Activated CD4-positive, alpha-beta memory T cell treated with anti-CD3 and anti-CD28 coated beads, Interleukin-2, amount 10 ng/mL, durations not matched to agents 7 days and 5 days (primary cell): ENCODE data around the gene TPBGL. TPM values are rescaled to one million over a fixed set of nuclear protein-coding genes. Genes with fewer than 3 reads are reported as not detected.

Source experiments
- CTCF ChIA-PET: fragments of 350-600 bp; sonication (Branson Sonifier 250); formaldehyde crosslinking; loops from one replicate; lab custom pipeline; 2021; ENCODE audit warnings: antibody characterized with exemption, inconsistent platforms; lab: Charles Lee
- POLR2A ChIA-PET: fragments of 350-600 bp; sonication (Branson Sonifier 250); formaldehyde crosslinking; loops from one replicate; lab custom pipeline; 2021; ENCODE audit warnings: antibody characterized with exemption; lab: Charles Lee
- DNase-seq: peaks from one replicate; pipeline ENCODE4 v3.0.0-alpha.2; 2020
- H3K27ac Mint-ChIP-seq: one replicate; pipeline ENCODE4 v1.8.0; 2021; ENCODE audit warnings: mild to moderate bottlenecking, mixed read lengths
- H3K27me3 Mint-ChIP-seq: one replicate; pipeline ENCODE4 v1.8.0; 2021; ENCODE audit warnings: mixed read lengths
- H3K36me3 Mint-ChIP-seq: one replicate; pipeline ENCODE4 v1.8.0; 2021; ENCODE audit warnings: low read depth, mixed read lengths
- H3K4me1 Mint-ChIP-seq: one replicate; pipeline ENCODE4 v1.8.0; 2021; ENCODE audit warnings: mixed read lengths
- H3K4me3 Mint-ChIP-seq: one replicate; pipeline ENCODE4 v1.8.0; 2021; ENCODE audit warnings: mild to moderate bottlenecking, mixed read lengths
- H3K9me3 Mint-ChIP-seq: one replicate; pipeline ENCODE4 v1.8.0; 2021; ENCODE audit warnings: mixed read lengths
- total RNA-seq, 2 experiments: library from RNA; stranded (reverse); gene quantifications; one replicate each; pipeline ENCODE4 v1.2.3, GENCODE V29; 2021

TPBGL gene
- total RNA-seq, 2 experiments from 2014 or later, result 0.28 to 0.38 TPM

- no peak overlapping the region for H3K27ac Mint-ChIP-seq
- DNase-seq, result no peak
- ChIA-PET POLR2A (no interaction called here), CTCF (interaction anchor here (15.0 kb wide), 1 partner anchor 58 kb away, joined by 581 read pairs; no protein-coding TSS in a partner anchor)
- no peaks in the 10 kb centered on the region for H3K36me3 Mint-ChIP-seq
- H3K9me3 Mint-ChIP-seq, result no peaks in the 10 kb centered on the region
- peaks cover 8% of the 10 kb centered on the region for H3K27me3 Mint-ChIP-seq
- no peak overlapping the region for H3K4me3 Mint-ChIP-seq
- H3K4me1 Mint-ChIP-seq, result no peaks in the 10 kb centered on the region
Observed at GRCh38 chr11:75200531-75200930, 40.0 kb upstream of the TPBGL start.

GRCh38 chr11:75201771-75202170 lies 38.8 kb upstream of the TPBGL start:
- no peaks in the 10 kb centered on the region for H3K4me1 Mint-ChIP-seq
- CTCF ChIA-PET, result interaction anchor here (0.6 to 15.0 kb wide), 3 partner anchors 36 to 271 kb away, joined by 3 to 581 read pairs (median 36); no protein-coding TSS in a partner anchor
- no peaks in the 10 kb centered on the region for H3K9me3 Mint-ChIP-seq
- H3K27me3 Mint-ChIP-seq, result peaks cover 7% of the 10 kb centered on the region
- H3K36me3 Mint-ChIP-seq, result no peaks in the 10 kb centered on the region
- POLR2A ChIA-PET, result no interaction called here
- H3K27ac Mint-ChIP-seq, result no peak overlapping the region
- DNase-seq, result no peak
- no peak overlapping the region for H3K4me3 Mint-ChIP-seq

- H3K27me3 Mint-ChIP-seq, result peaks cover 9% of the 10 kb centered on the region
- DNase-seq, result no peak
- H3K9me3 Mint-ChIP-seq, result no peaks in the 10 kb centered on the region
- ChIA-PET POLR2A (no interaction called here), CTCF (interaction anchor here (0.6 to 15.0 kb wide), 4 partner anchors 37 to 271 kb away, joined by 3 to 581 read pairs (median 20); no protein-coding TSS in a partner anchor)
- no peaks in the 10 kb centered on the region for H3K36me3 Mint-ChIP-seq
- H3K4me1 Mint-ChIP-seq, result no peaks in the 10 kb centered on the region
- no peak overlapping the region for H3K4me3 Mint-ChIP-seq
- H3K27ac Mint-ChIP-seq, result no peak overlapping the region
Observed at GRCh38 chr11:75202195-75202594, 38.4 kb upstream of the TPBGL start.

GRCh38 chr11:75203138-75203537 lies 37.4 kb upstream of the TPBGL start:
- Mint-ChIP-seq H3K9me3 (no peaks in the 10 kb centered on the region), H3K27ac (no peak overlapping the region), H3K27me3 (peaks cover 11% of the 10 kb centered on the region), H3K4me3 (no peak overlapping the region), H3K36me3 (no peaks in the 10 kb centered on the region), H3K4me1 (no peaks in the 10 kb centered on the region)
- DNase-seq, result no peak
- POLR2A ChIA-PET, result no interaction called here
- CTCF ChIA-PET, result interaction anchor here (1.2 to 15.0 kb wide), 4 partner anchors 45 to 272 kb away, joined by 4 to 581 read pairs (median 24); no protein-coding TSS in a partner anchor

- H3K27me3 Mint-ChIP-seq, result peaks cover 10% of the 10 kb centered on the region
- no peaks in the 10 kb centered on the region for H3K9me3 Mint-ChIP-seq
- no peak overlapping the region for H3K4me3 Mint-ChIP-seq
- no peak overlapping the region for H3K27ac Mint-ChIP-seq
- ChIA-PET POLR2A (no interaction called here), CTCF (interaction anchor here (1.2 to 15.0 kb wide), 5 partner anchors 38 to 273 kb away, joined by 4 to 581 read pairs (median 25); partner anchors contain the start of gene TPBGL)
- DNase-seq, result no peak
- H3K4me1 Mint-ChIP-seq, result no peaks in the 10 kb centered on the region
- H3K36me3 Mint-ChIP-seq, result no peaks in the 10 kb centered on the region
Observed at GRCh38 chr11:75203641-75204011, 36.9 kb upstream of the TPBGL start.

- ChIA-PET CTCF (interaction anchor here (0.6 to 15.0 kb wide), 38 partner anchors 9 to 281 kb away, joined by 3 to 581 read pairs (median 6); partner anchors contain the start of genes NEU3, SLCO2B1 and TPBGL), POLR2A (interaction anchor here (1.0 to 2.1 kb wide), 4 partner anchors 29 to 64 kb away, joined by 3 to 15 read pairs (median 6); no protein-coding TSS in a partner anchor)
- H3K4me3 Mint-ChIP-seq, result no peak overlapping the region
- no peaks in the 10 kb centered on the region for H3K4me1 Mint-ChIP-seq
- DNase-seq, result no peak
- H3K27me3 Mint-ChIP-seq, result peaks cover 7% of the 10 kb centered on the region
- H3K9me3 Mint-ChIP-seq, result no peaks in the 10 kb centered on the region
- H3K36me3 Mint-ChIP-seq, result no peaks in the 10 kb centered on the region
- H3K27ac Mint-ChIP-seq, result no peak overlapping the region
Observed at GRCh38 chr11:75204012-75204674, 36.4 kb upstream of the TPBGL start.

- no peak overlapping the region for H3K4me3 Mint-ChIP-seq
- CTCF ChIA-PET, result interaction anchor here (0.6 to 15.0 kb wide), 44 partner anchors 9 to 282 kb away, joined by 3 to 581 read pairs (median 4); partner anchors contain the start of genes NEU3, SLCO2B1 and TPBGL
- peak; percentile 87 for DNase-seq
- no peak overlapping the region for H3K27ac Mint-ChIP-seq
- H3K27me3 Mint-ChIP-seq, result peaks cover 6% of the 10 kb centered on the region
- H3K4me1 Mint-ChIP-seq, result no peaks in the 10 kb centered on the region
- no peaks in the 10 kb centered on the region for H3K36me3 Mint-ChIP-seq
- no peaks in the 10 kb centered on the region for H3K9me3 Mint-ChIP-seq
- POLR2A ChIA-PET, result interaction anchor here (1.0 to 2.1 kb wide), 5 partner anchors 9 to 64 kb away, joined by 3 to 15 read pairs (median 4); no protein-coding TSS in a partner anchor
Observed at GRCh38 chr11:75204685-75205563, 35.6 kb upstream of the TPBGL start.

GRCh38 chr11:75205564-75206020 lies 35.0 kb upstream of the TPBGL start:
- no peaks in the 10 kb centered on the region for H3K9me3 Mint-ChIP-seq
- H3K27ac Mint-ChIP-seq, result no peak overlapping the region
- ChIA-PET CTCF (interaction anchor here (0.7 to 15.0 kb wide), 40 partner anchors 9 to 282 kb away, joined by 3 to 581 read pairs (median 6); partner anchors contain the start of genes NEU3, SLCO2B1 and TPBGL), POLR2A (interaction anchor here (1.0 to 2.1 kb wide), 4 partner anchors 10 to 65 kb away, joined by 3 to 15 read pairs (median 7); no protein-coding TSS in a partner anchor)
- no peaks in the 10 kb centered on the region for H3K4me1 Mint-ChIP-seq
- no peak for DNase-seq
- peaks cover 9% of the 10 kb centered on the region for H3K27me3 Mint-ChIP-seq
- no peaks in the 10 kb centered on the region for H3K36me3 Mint-ChIP-seq
- H3K4me3 Mint-ChIP-seq, result no peak overlapping the region

GRCh38 chr11:75208446-75208845 lies 32.1 kb upstream of the TPBGL start:
- POLR2A ChIA-PET, result interaction anchor here (1.2 kb wide), 1 partner anchor 33 kb away, joined by 3 read pairs; no protein-coding TSS in a partner anchor
- H3K27me3 Mint-ChIP-seq, result peaks cover 18% of the 10 kb centered on the region

GRCh38 chr11:75212411-75212810 lies 28.2 kb upstream of the TPBGL start:
- Mint-ChIP-seq H3K27ac (no peak overlapping the region), H3K9me3 (no peaks in the 10 kb centered on the region), H3K4me1 (peaks cover 4% of the 10 kb centered on the region), H3K27me3 (peaks cover 27% of the 10 kb centered on the region), H3K4me3 (no peak overlapping the region), H3K36me3 (no peaks in the 10 kb centered on the region)
- CTCF ChIA-PET, result interaction anchor here (0.7 to 15.0 kb wide), 3 partner anchors 45 to 70 kb away, joined by 3 to 581 read pairs (median 3); no protein-coding TSS in a partner anchor
- no peak for DNase-seq
- POLR2A ChIA-PET, result no interaction called here

More at GRCh38 chr11:75208446-75208845, 32.1 kb upstream of the TPBGL start:
- CTCF ChIA-PET, result interaction anchor here (0.7 to 15.0 kb wide), 2 partner anchors 63 to 66 kb away, joined by 3 to 581 read pairs; no protein-coding TSS in a partner anchor
- H3K4me1 Mint-ChIP-seq, result no peaks in the 10 kb centered on the region
- no peak for DNase-seq
- no peak overlapping the region for H3K4me3 Mint-ChIP-seq
- no peak overlapping the region for H3K27ac Mint-ChIP-seq
- no peaks in the 10 kb centered on the region for H3K36me3 Mint-ChIP-seq
- no peaks in the 10 kb centered on the region for H3K9me3 Mint-ChIP-seq

- Mint-ChIP-seq H3K4me1 (peaks cover 4% of the 10 kb centered on the region), H3K4me3 (no peak overlapping the region), H3K9me3 (no peaks in the 10 kb centered on the region), H3K36me3 (no peaks in the 10 kb centered on the region), H3K27ac (no peak overlapping the region), H3K27me3 (peaks cover 33% of the 10 kb centered on the region)
- ChIA-PET CTCF (interaction anchor here (0.7 to 1.9 kb wide), 9 partner anchors 9 to 98 kb away, joined by 3 to 27 read pairs (median 6); partner anchors contain the start of gene TPBGL), POLR2A (interaction anchor here (0.7 to 1.0 kb wide), 2 partner anchors 26 to 74 kb away, joined by 3 read pairs; partner anchors contain the start of gene TPBGL)
- peak; percentile 86 for DNase-seq
Observed at GRCh38 chr11:75214411-75214821, 26.2 kb upstream of the TPBGL start.

- Mint-ChIP-seq H3K36me3 (no peaks in the 10 kb centered on the region), H3K4me1 (peaks cover 4% of the 10 kb centered on the region), H3K4me3 (no peak overlapping the region), H3K9me3 (no peaks in the 10 kb centered on the region), H3K27me3 (peaks cover 33% of the 10 kb centered on the region), H3K27ac (no peak overlapping the region)
- no peak for DNase-seq
- CTCF ChIA-PET, result interaction anchor here (0.9 to 1.9 kb wide), 9 partner anchors 10 to 99 kb away, joined by 3 to 27 read pairs (median 6); partner anchors contain the start of gene TPBGL
- POLR2A ChIA-PET, result interaction anchor here (1.0 kb wide), 1 partner anchor 74 kb away, joined by 3 read pairs; no protein-coding TSS in a partner anchor
Observed at GRCh38 chr11:75214843-75215242, 25.7 kb upstream of the TPBGL start.
